GM10847 (cell line): Measurements from ENCODE around the gene NAA38.

ENCODE experiments used
- POLR2A ChIP-seq: IDR thresholded peaks from 2 replicates; pipeline ENCODE4 v1.6.1; 2011; ENCODE audit not compliant: insufficient read length; ENCODE audit errors: extremely low read depth

Gene NAA38

DNA sequence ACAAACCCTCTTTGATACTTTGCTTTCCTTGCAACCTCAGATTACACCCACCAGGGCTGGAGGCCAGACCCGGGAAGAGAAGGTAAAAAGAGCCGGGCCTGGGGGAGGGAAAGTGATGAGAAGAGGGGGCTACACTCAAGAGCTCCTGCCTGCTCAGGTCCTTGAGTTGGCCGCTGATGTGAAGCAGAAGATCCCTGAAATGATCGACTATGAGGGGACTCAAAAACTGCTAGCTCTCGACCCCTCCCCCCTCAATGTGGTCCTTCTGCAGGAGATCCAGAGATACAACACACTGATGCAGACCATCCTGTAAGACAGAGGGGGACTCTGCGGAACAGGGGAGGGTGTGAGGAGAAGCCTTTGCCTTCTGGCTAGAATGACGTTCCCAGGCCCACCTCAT is 26.1 kb downstream of the NAA38 start:
- no peak for TF ChIP-seq POLR2A

DNA sequence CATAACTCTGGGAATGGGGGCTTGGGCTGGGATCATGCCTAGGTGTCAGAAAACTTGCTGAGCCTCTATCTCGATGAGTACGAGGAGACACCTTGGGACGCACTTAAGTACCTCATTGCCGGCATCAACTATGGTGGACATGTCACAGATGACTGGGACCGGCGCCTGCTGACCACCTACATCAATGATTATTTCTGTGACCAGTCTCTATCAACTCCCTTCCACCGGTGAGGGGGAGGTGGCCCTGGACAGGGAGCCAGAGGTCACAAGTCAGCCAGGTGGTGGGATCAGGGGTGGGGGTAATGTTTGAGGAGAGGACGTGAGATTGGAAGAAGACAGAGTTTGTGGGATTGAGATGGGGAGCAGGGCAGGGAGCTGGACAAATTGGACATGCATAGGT is 26.7 kb downstream of the NAA38 start:
- no peak for TF ChIP-seq POLR2A

DNA sequence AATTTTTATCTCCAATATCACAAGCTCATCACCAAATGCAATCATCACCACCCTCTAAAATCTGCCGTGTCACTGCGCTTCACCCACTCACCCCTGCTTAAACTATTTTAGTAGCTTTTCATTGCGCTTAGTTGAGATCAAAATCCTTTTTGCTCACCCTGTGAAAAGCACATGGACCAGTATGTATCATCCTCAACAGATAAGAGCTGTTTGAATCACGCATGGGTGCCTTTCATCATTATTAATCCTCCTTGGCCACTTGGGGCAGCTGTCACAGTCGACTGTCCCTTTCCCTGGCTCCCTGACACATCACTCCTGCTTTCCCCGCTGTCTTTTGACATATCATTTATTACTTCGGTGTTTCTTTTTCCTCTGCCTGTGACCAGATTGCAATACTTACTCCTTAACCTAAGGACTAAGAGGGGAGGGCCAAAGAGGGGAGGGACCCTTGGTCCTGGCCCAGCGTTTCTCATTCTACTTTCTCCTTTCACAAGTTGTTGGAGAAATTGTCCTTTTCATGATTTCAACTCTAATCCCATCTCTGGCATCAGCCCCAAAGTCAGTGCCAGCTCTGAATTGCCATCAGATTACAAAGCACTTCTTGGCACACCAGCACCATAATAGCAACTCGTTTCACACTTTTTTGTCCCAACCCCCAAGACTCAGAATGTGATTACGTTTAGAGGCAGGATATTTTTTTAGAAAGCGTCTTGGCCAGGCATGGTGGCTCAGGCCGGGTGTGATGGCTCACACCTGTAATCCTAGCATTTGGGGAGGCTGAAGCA is 32.0 kb downstream of the NAA38 start:
- no peak for TF ChIP-seq POLR2A

DNA sequence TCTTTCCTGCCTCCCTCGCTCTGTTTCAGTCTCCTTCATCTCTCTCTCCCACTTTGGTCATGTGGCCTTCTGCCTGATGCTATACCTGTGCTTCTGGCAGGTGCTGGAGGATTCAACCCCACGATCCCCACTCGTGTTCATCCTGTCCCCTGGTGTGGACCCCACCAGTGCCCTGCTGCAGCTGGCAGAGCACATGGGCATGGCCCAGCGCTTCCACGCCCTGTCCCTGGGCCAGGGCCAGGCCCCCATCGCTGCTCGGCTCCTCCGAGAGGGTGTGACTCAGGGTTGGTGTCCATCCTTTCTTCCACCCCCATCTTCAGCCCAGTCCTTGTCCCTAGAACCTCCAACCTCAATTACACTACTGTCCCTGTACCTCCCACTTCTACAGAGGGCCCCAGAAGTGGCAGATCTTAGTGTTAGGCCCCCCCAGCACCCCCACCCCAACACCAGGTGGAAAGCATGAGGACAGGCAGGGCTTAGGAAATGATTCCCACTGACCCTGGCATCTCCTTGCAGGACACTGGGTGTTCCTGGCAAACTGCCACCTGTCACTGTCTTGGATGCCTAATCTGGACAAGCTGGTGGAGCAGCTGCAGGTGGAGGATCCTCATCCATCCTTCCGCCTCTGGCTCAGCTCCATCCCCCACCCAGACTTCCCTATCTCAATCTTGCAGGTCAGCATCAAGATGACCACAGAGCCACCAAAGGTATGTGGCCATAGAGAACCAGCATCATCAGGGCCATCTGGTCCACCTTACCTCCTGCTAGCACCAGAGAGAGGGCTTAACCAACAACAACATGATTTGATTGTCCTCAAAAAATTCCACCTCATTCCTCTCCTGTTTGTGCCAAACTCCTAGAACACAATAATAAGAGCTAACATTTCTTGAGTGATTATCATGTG is 33.1 kb downstream of the NAA38 start:
- no peak for TF ChIP-seq POLR2A

DNA sequence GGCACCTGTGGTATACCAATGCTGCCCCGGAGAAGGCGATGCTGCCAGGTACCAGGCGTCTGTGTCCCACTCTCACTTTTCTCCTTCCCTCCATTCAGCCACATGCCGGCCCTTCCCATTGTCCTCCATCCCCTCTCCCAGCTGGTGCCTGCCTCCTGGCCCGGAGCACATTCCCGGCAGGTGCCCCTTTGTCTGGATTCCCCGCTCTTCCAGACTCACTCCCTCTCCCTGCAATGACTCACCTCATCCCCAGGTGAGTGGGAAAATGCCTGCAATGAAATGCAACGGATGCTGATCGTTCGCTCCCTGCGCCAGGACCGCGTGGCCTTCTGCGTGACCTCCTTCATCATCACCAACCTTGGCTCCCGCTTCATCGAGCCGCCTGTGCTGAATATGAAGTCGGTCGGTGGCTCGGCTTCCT is 33.8 kb downstream of the NAA38 start:
- TF ChIP-seq POLR2A, result no peak

DNA sequence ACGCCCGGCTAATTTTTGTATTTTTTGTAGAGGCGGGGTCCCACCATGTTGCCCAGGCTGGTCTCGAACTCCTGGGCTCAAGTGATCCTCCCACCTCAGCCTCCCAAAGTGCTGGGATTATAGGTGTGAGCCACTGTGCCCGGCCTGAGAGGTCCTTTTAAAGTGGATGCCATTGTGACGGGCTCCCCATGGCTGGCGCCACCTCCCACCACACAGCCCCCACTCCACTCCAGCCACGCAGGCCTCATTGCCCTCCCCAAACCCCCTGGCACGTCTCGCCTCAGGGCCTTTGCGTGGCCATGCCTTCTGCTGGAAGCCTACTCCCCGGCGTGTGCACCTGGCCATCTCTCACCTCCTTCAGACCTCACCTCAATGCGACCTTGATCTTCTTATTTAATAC is 35.2 kb downstream of the NAA38 start:
- TF ChIP-seq POLR2A, result no peak

DNA sequence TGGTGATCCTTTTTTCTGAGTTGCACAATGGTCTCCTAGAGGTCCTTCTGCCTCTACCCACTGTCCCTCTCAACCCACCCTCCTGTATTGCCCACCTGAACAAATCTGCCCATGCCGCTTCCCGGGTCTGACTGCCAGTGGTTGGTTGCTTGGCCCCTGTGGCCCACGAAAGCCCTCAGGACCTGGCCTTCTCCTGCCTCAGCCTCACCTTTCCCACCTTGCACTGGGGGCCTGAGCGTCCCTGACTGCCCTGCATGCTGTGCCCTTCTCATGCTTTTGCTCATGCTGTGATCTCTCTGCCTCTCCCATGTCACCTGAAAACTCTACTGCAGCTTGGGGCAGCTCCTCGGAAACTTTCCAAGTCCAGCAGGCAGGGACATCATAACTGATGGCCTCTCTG is 37.1 kb downstream of the NAA38 start:
- no peak for TF ChIP-seq POLR2A

DNA sequence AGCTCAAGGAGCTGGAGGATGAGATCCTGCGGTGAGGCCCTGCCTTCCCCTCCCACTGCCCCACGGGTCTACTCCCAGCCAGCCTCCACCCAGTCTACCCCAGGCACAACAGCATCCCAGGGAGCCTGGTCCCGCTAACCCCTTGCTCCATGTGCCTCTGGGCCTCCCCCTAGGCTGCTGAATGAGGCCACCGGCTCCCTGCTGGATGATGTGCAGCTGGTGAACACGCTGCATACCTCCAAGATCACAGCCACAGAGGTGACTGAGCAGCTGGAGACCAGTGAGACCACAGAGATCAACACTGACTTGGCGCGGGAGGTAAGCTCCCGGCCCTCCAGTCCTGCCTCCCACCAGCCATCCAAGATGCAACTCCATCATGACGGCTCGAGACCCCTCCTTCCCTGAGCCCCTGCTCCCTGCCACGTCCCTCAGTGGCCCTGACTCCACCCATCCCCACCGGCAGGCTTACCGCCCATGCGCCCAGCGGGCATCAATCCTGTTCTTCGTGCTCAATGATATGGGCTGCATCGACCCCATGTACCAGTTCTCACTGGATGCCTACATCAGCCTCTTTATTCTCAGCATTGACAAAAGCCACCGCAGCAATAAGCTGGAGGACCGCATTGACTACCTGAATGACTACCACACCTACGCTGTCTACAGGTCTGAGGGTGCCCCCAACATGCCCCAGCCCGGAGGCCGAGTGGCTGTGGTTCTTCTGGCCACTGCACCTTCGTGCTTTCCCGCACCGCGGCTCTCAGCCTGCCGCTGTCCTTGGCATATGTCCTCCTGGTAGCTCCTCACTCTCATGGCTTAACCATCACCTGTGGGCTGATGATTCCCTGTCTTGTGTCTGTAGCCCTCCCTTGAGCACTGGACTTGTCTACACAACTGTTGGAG is 38.4 kb downstream of the NAA38 start:
- TF ChIP-seq POLR2A, result no peak

DNA sequence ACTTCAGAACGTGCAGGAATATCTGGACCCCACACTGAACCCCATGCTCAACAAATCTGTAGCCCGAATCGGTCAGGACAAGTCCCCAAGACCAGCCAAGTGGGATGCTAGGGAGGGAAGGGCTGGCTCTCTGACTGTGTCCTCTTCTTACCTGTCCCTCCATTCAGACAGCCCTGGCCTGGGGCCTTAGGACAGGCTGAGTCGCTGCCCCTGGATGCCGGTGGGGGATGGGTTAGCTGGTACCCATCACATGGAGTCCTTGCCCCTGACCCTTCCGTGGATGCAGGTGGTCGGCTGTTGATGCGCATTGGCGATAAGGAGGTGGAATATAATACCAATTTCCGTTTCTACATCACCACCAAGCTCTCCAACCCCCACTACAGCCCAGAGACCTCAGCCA is 39.3 kb downstream of the NAA38 start:
- TF ChIP-seq POLR2A, result no peak

DNA sequence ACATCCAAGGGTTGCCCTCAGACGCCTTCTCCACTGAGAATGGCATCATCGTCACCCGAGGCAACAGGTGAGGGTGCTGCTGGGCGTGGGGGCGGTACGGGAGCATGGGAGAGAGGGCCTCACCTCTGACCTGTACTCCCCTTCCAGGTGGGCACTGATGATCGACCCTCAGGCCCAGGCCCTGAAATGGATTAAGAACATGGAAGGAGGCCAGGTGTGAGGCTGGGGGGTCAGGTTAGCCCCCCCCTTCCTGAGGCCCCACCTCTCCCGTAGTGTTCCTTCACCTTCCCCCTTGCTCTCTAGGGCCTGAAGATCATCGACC is 39.8 kb downstream of the NAA38 start:
- no peak for TF ChIP-seq POLR2A

DNA sequence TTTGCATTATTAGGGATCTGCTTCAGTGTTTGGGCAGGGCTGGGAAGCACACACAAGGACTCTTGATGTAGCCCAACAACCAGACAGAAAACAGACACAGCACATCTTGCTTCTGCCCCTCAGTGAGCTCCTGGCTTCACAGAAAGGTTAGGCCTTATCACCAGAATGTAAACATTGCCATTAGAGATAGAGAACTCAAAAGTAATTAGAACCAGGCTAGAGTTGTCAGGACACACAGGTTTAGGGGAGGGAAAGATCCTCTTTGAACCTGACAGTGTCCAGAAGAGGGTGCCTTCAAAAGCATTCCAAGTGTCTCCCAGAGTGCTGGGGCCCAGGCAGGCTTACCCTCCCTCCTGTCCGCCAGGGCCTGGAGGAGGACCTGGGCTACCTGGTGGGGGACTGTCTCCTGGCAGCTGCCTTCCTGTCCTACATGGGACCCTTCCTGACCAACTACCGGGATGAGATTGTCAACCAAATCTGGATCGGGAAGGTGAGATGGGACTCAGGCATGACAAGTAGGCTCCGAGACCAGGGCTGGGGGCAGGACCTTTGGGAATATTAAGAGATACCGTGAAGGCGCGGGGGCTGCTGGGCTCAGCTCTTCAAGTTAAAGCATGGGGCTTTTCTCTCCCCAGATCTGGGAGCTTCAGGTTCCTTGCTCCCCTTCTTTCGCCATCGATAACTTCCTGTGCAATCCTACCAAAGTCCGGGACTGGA is 40.3 kb downstream of the NAA38 start:
- TF ChIP-seq POLR2A, result no peak

DNA sequence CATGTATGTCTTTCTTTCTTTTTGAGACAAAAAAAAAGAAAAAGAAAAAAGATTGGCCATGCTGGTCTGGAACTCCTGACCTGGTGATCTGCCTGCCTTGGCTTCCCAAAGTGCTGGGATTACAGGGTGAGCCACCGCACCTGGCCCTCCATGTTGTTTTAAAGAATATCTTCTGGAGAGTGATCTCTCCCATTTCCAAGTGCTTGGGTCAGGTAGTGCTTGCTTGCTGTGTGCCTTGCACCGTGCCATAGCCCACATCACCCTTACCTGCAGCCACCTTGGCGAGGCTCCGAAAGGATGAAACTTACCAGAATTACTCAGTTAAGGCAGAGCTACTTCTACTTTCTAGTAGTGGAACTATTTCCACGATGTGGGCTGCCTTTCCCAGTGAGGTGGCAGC is 42.4 kb downstream of the NAA38 start:
- TF ChIP-seq POLR2A, result no peak

DNA sequence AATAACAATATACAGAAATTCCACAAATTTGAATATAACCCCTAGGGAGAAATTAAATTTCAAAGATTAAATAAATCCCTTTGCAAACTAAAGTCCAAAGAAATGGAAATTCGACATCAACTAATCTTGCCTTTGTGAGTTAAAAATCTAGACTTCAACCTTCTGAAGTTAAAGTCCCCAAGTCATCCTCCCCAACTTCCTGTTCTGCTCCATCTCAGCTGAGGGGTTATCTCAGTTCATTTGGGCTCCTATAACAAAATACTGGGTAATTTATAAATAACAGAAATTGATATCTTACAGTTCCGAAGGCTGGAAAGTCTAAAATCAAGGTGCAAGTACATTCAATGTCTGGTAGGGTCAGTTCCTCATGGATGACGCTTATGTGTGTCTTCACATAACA is 46.1 kb downstream of the NAA38 start:
- no peak for TF ChIP-seq POLR2A

DNA sequence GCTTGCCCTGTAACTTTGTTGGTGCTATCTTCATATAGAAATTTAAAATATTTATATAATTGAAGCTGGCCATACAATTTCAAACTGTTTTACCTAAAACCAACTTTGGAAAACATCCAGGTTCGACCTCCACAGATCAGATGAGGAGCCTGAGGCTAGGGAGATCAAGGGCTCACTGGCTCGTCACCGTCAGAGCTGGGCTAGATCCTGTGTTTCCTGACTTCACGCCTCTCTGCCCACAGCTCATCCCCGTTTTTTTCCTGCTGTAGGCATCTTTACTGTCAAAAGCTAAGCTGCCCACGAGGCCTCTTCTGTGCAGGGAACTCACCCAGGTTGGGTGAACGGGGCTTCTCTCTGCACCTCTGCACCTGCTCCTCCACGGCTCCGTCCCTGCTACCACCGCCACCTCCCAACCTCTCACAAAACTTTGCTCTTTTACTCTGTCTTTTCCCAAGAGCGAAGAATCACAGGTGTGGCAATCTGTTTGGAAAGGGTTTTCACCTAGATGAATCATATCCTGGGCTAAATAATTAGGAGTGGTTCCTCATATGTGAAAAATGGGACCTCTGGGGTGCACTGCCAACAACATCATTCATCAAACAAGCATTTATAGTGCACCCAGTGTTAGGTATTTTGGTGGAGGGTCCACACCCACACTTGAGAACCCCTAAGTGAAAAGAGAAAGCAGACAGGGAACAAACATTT is 48.1 kb downstream of the NAA38 start:
- TF ChIP-seq POLR2A, result no peak
